GM12878 (cell line): ENCODE results near the gene PRAC2. TPM values are rescaled to one million over a fixed set of nuclear protein-coding genes. Genes with fewer than 3 reads are reported as not detected.

Experiments used
- ATAC-seq: fragments of 200-7000 bp; cut with Tn5 transposase; 3 replicates; pipeline ENCODE4 v1.9.1; 2020; ENCODE audit warnings: mild to moderate bottlenecking, moderate library complexity
- BruUV-seq: library from RNA; stranded (reverse); fragments of 400-500 nt; replicated peaks from 2 replicates; lab custom pipeline; 2021; lab: Mats Ljungman, UMichigan
- CTCF ChIA-PET: fragments of 300-600 bp; sonication (Branson Sonifier 250); formaldehyde crosslinking; extraction: SDS; loops from one replicate; lab custom pipeline; 2021; ENCODE audit warnings: inconsistent platforms; lab: Yijun Ruan, JAX
- POLR2A ChIA-PET: fragments of 350-600 bp; formaldehyde crosslinking; extraction: SDS; loops from one replicate; lab custom pipeline; 2021; ENCODE audit warnings: inconsistent platforms; lab: Charles Lee
- RAD21 ChIA-PET: fragments of 300-600 bp; sonication (Branson Sonifier 250); formaldehyde crosslinking; loops from one replicate; lab custom pipeline; 2023; ENCODE audit warnings: antibody characterized with exemption; ENCODE audit not compliant: unreplicated experiment; lab: Charles Lee
- SMC1A ChIA-PET: fragments of 300-600 bp; sonication (Branson Sonifier 250); formaldehyde crosslinking; loops from one replicate; lab custom pipeline; 2023; ENCODE audit not compliant: unreplicated experiment, uncharacterized antibody; lab: Charles Lee
- DNase-seq: peaks from one replicate; pipeline ENCODE4 v3.0.0-alpha.2; 2011; ENCODE audit warnings: low read depth, low spot score
- FAIRE-seq: peaks from 3 replicates; lab custom pipeline; 2011; peaks lifted over from hg19 to GRCh38; lab: Jason Lieb, UNC
- H2AFZ ChIP-seq: 2 replicates; pipeline ENCODE4 v1.6.0; 2011; ENCODE audit warnings: low read depth, low read length, control low read depth; ENCODE audit not compliant: control insufficient read depth
- H3K27ac ChIP-seq: 2 replicates; pipeline ENCODE4 v1.5.1; 2011; ENCODE audit warnings: control low read depth; ENCODE audit not compliant: control insufficient read depth, insufficient read depth
- H3K27me3 ChIP-seq, 2 experiments: replicated peaks in 1 of 2; 2 replicates each; pipeline versions ENCODE4 v1.6.0 to v1.6.1; 2011; ENCODE audit warnings: low read length in 1 of 2; ENCODE audit not compliant: control insufficient read depth in 2 of 2, insufficient read depth in 2 of 2
- H3K36me3 ChIP-seq, 2 experiments: 2 replicates each; pipeline ENCODE4 v1.5.1; 2011; ENCODE audit warnings: low read length in 1 of 2; ENCODE audit not compliant: control insufficient read depth in 2 of 2, insufficient read depth in 2 of 2
- H3K4me1 ChIP-seq: 2 replicates; pipeline ENCODE4 v1.6.1; 2011; ENCODE audit warnings: mild to moderate bottlenecking, low read length, moderate library complexity, mixed read lengths; ENCODE audit not compliant: control insufficient read depth, insufficient read depth
- H3K4me2 ChIP-seq: 2 replicates; pipeline ENCODE4 v1.6.0; 2011; ENCODE audit warnings: control low read depth; ENCODE audit not compliant: control insufficient read depth, insufficient read depth
- H3K4me3 ChIP-seq: fragments of 200-600 bp; sonication (generic); 2 replicates; pipeline ENCODE4 v1.5.1; 2016
- H3K79me2 ChIP-seq: 2 replicates; pipeline ENCODE4 v1.6.0; 2011; ENCODE audit warnings: low read length; ENCODE audit not compliant: control insufficient read depth, insufficient read depth
- H3K9ac ChIP-seq: 2 replicates; pipeline ENCODE4 v1.8.0; 2011; ENCODE audit warnings: low read length, control low read depth, mixed read lengths; ENCODE audit not compliant: control insufficient read depth, insufficient read depth
- H3K9me3 ChIP-seq: replicated peaks from 3 replicates; pipeline ENCODE4 v1.5.1; 2011; ENCODE audit warnings: mild to moderate bottlenecking, low read length; ENCODE audit not compliant: control insufficient read depth, insufficient read depth
- H4K20me1 ChIP-seq: 2 replicates; pipeline ENCODE4 v1.6.0; 2011; ENCODE audit not compliant: control insufficient read depth, insufficient read depth
- MEF2B ChIP-seq: fragments of 450-650 bp; IDR thresholded peaks from 2 replicates; pipeline ENCODE4 v1.6.1; 2018; ENCODE audit warnings: mild to moderate bottlenecking, moderate library complexity; ENCODE audit not compliant: partially characterized antibody, poor library complexity, severe bottlenecking
- SUZ12 ChIP-seq: fragments of 200-600 bp; sonication (generic); IDR thresholded peaks from one replicate; pipeline ENCODE4 v1.6.1; 2018; ENCODE audit warnings: antibody characterized with exemption, mild to moderate bottlenecking; ENCODE audit not compliant: unreplicated experiment
- TCF7 ChIP-seq: IDR thresholded peaks from 2 replicates; pipeline ENCODE4 v1.6.1; 2014; ENCODE audit warnings: antibody characterized with exemption, borderline replicate concordance
- WGBS: methylation state at CpG from one replicate; pipeline ENCODE4 v1.1.6; 2016; ENCODE audit warnings: low lambda C conversion rate; ENCODE audit not compliant: insufficient replicate concordance, insufficient coverage; ENCODE audit errors: missing lambda C conversion rate; 5-methylcytosine and 5-hydroxymethylcytosine counted together
- in situ Hi-C: fragments of 300-500 bp; cut with MboI; formaldehyde crosslinking; loops from 9 replicates; pipeline ENCODE4 v1.14.3; 2018; ENCODE audit warnings: mixed read lengths
- intact Hi-C: fragments of 100-400 bp; cut with micrococcal nuclease; formaldehyde crosslinking; loops from one replicate; pipeline ENCODE4 v1.14.2; 2022; ENCODE audit not compliant: unreplicated experiment
- polyA plus RNA-seq, 11 experiments: library from polyadenylated mRNA; depleted of rRNA in 4 of 11; unstranded in 6 of 11; stranded (reverse) in 5 of 11; fragments of >200 nt; fragmentation: Nextera tagmentation in 4 of 11; fragmentation: Illumina TruSeq in 1 of 11; extraction: Ambion mirVana in 4 of 11; extraction: Trizol in 1 of 11; gene quantifications; 1 replicate in 1 of 11; 2 replicates in 10 of 11; pipeline versions ENCODE4 v1.2.1 to v1.2.3, GENCODE V29; 2011 to 2016; ENCODE audit warnings: inconsistent platforms in 2 of 11, missing spikeins in 2 of 11, low read depth in 1 of 11
- total RNA-seq, 4 experiments: library from RNA; depleted of rRNA in 3 of 4; stranded (reverse); fragments of >200 nt in 3 of 4; fragmentation: Illumina TruSeq in 1 of 4; extraction: Trizol in 1 of 4; gene quantifications; 2 replicates each; pipeline versions ENCODE4 v1.2.1 to v1.2.3, GENCODE V29; 2013 to 2021
- TF ChIP-seq, protein P1 (sequence below): fragments of 450-650 bp; IDR thresholded peaks from 2 replicates; pipeline ENCODE4 v1.6.1; 2017; ENCODE audit warnings: low read depth, mild to moderate bottlenecking, moderate library complexity

Gene PRAC2
- total and polyA plus RNA-seq, 10 of the 15 experiments (the other 5 are each of a cell fraction or from before 2014, with no cell fraction given), result 0.31 TPM; not detected in 9

GRCh38 chr17:48738424-48738802 lies 15.4 kb downstream of the PRAC2 start:
- FAIRE-seq, result no peak
- TF ChIP-seq TCF7, result no peak
- TF ChIP-seq, all 136 proteins: peak for 0
- ChIA-PET POLR2A (no interaction called here), SMC1A (no interaction called here), CTCF (interaction anchor here (1.0 to 2.0 kb wide), 3 partner anchors 14 to 65 kb away, joined by 4 to 9 read pairs (median 5); no protein-coding TSS in a partner anchor), RAD21 (no interaction called here)
- Histone ChIP-seq H3K27ac (no peak overlapping the region), H3K27me3 (peaks cover 20 to 43% of the 10 kb centered on the region in 2 experiments), H3K79me2 (no peaks in the 10 kb centered on the region), H3K36me3 (no peaks in the 10 kb centered on the region), H3K9me3 (no peaks in the 10 kb centered on the region), H2AFZ (no peak overlapping the region), H3K9ac (no peak overlapping the region), H3K4me3 (no peak overlapping the region), H3K4me1 (no peaks in the 10 kb centered on the region), H4K20me1 (no peaks in the 10 kb centered on the region), H3K4me2 (no peak overlapping the region)
- in situ Hi-C loops, result no loop called here
- intact Hi-C loops, result no loop called here
- WGBS, result 16% methylated on average over 11 of the region's 11 CpGs
- DNase-seq (no peak), ATAC-seq (no peak)
- BruUV-seq, result no TSS peak

GRCh38 chr17:48738803-48739526 lies 16.0 kb downstream of the PRAC2 start:
- BruUV-seq, result no TSS peak
- Histone ChIP-seq H3K79me2 (no peaks in the 10 kb centered on the region), H3K27me3 (peaks cover 20 to 44% of the 10 kb centered on the region in 2 experiments), H3K36me3 (no peaks in the 10 kb centered on the region), H3K9ac (no peak overlapping the region), H3K4me1 (no peaks in the 10 kb centered on the region), H3K9me3 (no peaks in the 10 kb centered on the region), H3K4me2 (no peak overlapping the region), H4K20me1 (no peaks in the 10 kb centered on the region), H3K4me3 (no peak overlapping the region), H3K27ac (no peak overlapping the region), H2AFZ (no peak overlapping the region)
- TF ChIP-seq SUZ12 (peak; percentile 50), MEF2B (no peak)
- TF ChIP-seq, protein P1, sequence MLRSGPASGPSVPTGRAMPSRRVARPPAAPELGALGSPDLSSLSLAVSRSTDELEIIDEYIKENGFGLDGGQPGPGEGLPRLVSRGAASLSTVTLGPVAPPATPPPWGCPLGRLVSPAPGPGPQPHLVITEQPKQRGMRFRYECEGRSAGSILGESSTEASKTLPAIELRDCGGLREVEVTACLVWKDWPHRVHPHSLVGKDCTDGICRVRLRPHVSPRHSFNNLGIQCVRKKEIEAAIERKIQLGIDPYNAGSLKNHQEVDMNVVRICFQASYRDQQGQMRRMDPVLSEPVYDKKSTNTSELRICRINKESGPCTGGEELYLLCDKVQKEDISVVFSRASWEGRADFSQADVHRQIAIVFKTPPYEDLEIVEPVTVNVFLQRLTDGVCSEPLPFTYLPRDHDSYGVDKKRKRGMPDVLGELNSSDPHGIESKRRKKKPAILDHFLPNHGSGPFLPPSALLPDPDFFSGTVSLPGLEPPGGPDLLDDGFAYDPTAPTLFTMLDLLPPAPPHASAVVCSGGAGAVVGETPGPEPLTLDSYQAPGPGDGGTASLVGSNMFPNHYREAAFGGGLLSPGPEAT, result no peak
- ChIA-PET RAD21 (no interaction called here), CTCF (interaction anchor here (1.2 to 2.0 kb wide), 3 partner anchors 60 to 140 kb away, joined by 3 to 9 read pairs (median 5); no protein-coding TSS in a partner anchor), POLR2A (no interaction called here), SMC1A (no interaction called here)
- intact Hi-C loops (no loop called here), in situ Hi-C loops (no loop called here)
- FAIRE-seq, result no peak
- DNase-seq, result no peak
- 15% methylated on average over 37 of the region's 37 CpGs for WGBS
- no peak for ATAC-seq
